Neural progenitor cell (in vitro differentiated cells): ENCODE results near the gene RASIP1. TPM values are rescaled to one million over a fixed set of nuclear protein-coding genes. Genes with fewer than 3 reads are reported as not detected.
"Not testable (repeated sequence)": the region's sequence is repeated elsewhere in the genome, so short reads cannot be mapped to it uniquely, and the experiment has no call there.

Experiments used
- DNase-seq: peaks from one replicate; pipeline ENCODE4 v3.0.0-alpha.2; 2016; ENCODE audit warnings: low spot score
- H2AFZ ChIP-seq: fragments of 200-600 bp; sonication (generic); replicated peaks from 2 replicates; pipeline ENCODE4 v1.6.1; 2016; ENCODE audit warnings: antibody characterized with exemption
- H3F3A ChIP-seq: fragments of 200-600 bp; sonication (generic); 2 replicates; pipeline ENCODE4 v1.6.1; 2016; ENCODE audit warnings: antibody characterized with exemption, low read depth
- H3K27ac ChIP-seq: fragments of 200-600 bp; sonication (generic); 2 replicates; pipeline ENCODE4 v1.5.1; 2016; ENCODE audit warnings: mild to moderate bottlenecking
- H3K27me3 ChIP-seq: fragments of 200-600 bp; sonication (generic); 2 replicates; pipeline ENCODE4 v1.6.1; 2016; ENCODE audit warnings: mild to moderate bottlenecking, moderate library complexity
- H3K36me3 ChIP-seq: fragments of 200-600 bp; sonication (generic); 2 replicates; pipeline ENCODE4 v1.5.1; 2016
- H3K4me1 ChIP-seq: fragments of 200-600 bp; sonication (generic); 2 replicates; pipeline ENCODE4 v1.6.1; 2016; ENCODE audit warnings: mixed run types
- H3K4me2 ChIP-seq: fragments of 200-600 bp; sonication (generic); 2 replicates; pipeline ENCODE4 v1.6.1; 2016
- H3K4me3 ChIP-seq: fragments of 200-600 bp; sonication (generic); 2 replicates; pipeline ENCODE4 v1.5.1; 2016
- H3K79me2 ChIP-seq: fragments of 200-600 bp; sonication (generic); 2 replicates; pipeline ENCODE4 v1.6.1; 2016; ENCODE audit warnings: low read depth
- H3K9ac ChIP-seq: fragments of 200-600 bp; sonication (generic); 2 replicates; pipeline ENCODE4 v1.6.1; 2016
- H3K9me3 ChIP-seq: fragments of 200-600 bp; sonication (generic); 2 replicates; pipeline ENCODE4 v1.5.1; 2016; ENCODE audit warnings: low read depth
- H4K20me1 ChIP-seq: fragments of 200-600 bp; sonication (generic); 2 replicates; pipeline ENCODE4 v1.6.1; 2016; ENCODE audit warnings: low read depth
- H3K27ac Mint-ChIP-seq: 3 replicates; pipeline ENCODE4 v1.8.0; 2021; ENCODE audit warnings: mixed read lengths
- H3K27me3 Mint-ChIP-seq: 2 replicates; pipeline ENCODE4 v1.8.0; 2022; ENCODE audit warnings: low read depth, mild to moderate bottlenecking, inconsistent platforms, moderate library complexity, mixed read lengths; ENCODE audit not compliant: insufficient read depth
- H3K36me3 Mint-ChIP-seq: 3 replicates; pipeline ENCODE4 v1.8.0; 2021; ENCODE audit warnings: mixed read lengths
- H3K4me1 Mint-ChIP-seq: 3 replicates; pipeline ENCODE4 v1.8.0; 2021; ENCODE audit warnings: mixed read lengths
- H3K4me3 Mint-ChIP-seq: 3 replicates; pipeline ENCODE4 v1.8.0; 2021; ENCODE audit warnings: mild to moderate bottlenecking, moderate library complexity, mixed read lengths
- H3K9me3 Mint-ChIP-seq: 3 replicates; pipeline ENCODE4 v1.8.0; 2020; ENCODE audit warnings: mixed read lengths
- CTCF ChIP-seq: fragments of 200-600 bp; sonication (generic); IDR thresholded peaks from 2 replicates; pipeline ENCODE4 v1.5.1; 2017; ENCODE audit warnings: antibody characterized with exemption, mild to moderate bottlenecking
- EZH2 ChIP-seq: fragments of 200-600 bp; sonication (generic); IDR thresholded peaks from 2 replicates; pipeline ENCODE4 v1.6.1; 2017; ENCODE audit warnings: antibody characterized with exemption, mild to moderate bottlenecking, moderate library complexity
- EZH2phosphoT487 ChIP-seq: fragments of 200-600 bp; sonication (generic); IDR thresholded peaks from 2 replicates; pipeline ENCODE4 v1.6.1; 2017; ENCODE audit warnings: antibody characterized with exemption
- total RNA-seq: library from RNA; depleted of rRNA; stranded (reverse); fragments of >200 nt; gene quantifications from 2 replicates; pipeline ENCODE4 v1.2.3, GENCODE V29; 2015; ENCODE audit warnings: low replicate concordance

The RASIP1 gene
- total RNA-seq, 1 donor from 2014 or later: 0.86 TPM

- Histone ChIP-seq H3K79me2 (no peaks in the 10 kb centered on the region), H3K4me1 (no peaks in the 10 kb centered on the region), H3K4me3 (no peak overlapping the region), H3F3A (no peaks in the 10 kb centered on the region), H4K20me1 (no peaks in the 10 kb centered on the region), H3K9me3 (no peaks in the 10 kb centered on the region), H3K27ac (no peak overlapping the region), H3K36me3 (no peaks in the 10 kb centered on the region), H3K9ac (no peak overlapping the region), H3K4me2 (no peak overlapping the region), H3K27me3 (no peaks in the 10 kb centered on the region), H2AFZ (no peak overlapping the region)
- Mint-ChIP-seq H3K27me3 (peaks cover 3% of the 10 kb centered on the region), H3K36me3 (no peaks in the 10 kb centered on the region), H3K4me3 (no peak overlapping the region), H3K4me1 (peaks cover 5% of the 10 kb centered on the region), H3K9me3 (no peaks in the 10 kb centered on the region), H3K27ac (no peak overlapping the region)
- no peak for DNase-seq
- TF ChIP-seq CTCF (no peak), EZH2 (no peak), EZH2phosphoT487 (no peak)
These were observed 29.9 kb upstream of the RASIP1 start for GRCh38 chr19:48770266-48770665.

GRCh38 chr19:48768994-48769713, 28.7 kb upstream of the RASIP1 start:
- no peaks in the 10 kb centered on the region for H3K9me3 ChIP-seq
- H3F3A ChIP-seq: no peaks in the 10 kb centered on the region
- no peak overlapping the region for H2AFZ ChIP-seq
- H3K4me3 ChIP-seq: no peak overlapping the region
- no peak for TF ChIP-seq EZH2
- no peak overlapping the region for H3K4me2 ChIP-seq
- H3K4me1 ChIP-seq: no peaks in the 10 kb centered on the region
- no peaks in the 10 kb centered on the region for H3K36me3 ChIP-seq
- no peak overlapping the region for H3K9ac ChIP-seq
- Mint-ChIP-seq H3K4me3 (no peak overlapping the region), H3K27me3 (peaks cover 4% of the 10 kb centered on the region), H3K27ac (no peak overlapping the region), H3K36me3 (no peaks in the 10 kb centered on the region), H3K4me1 (peaks cover 5% of the 10 kb centered on the region), H3K9me3 (no peaks in the 10 kb centered on the region)
- no peaks in the 10 kb centered on the region for H4K20me1 ChIP-seq
- DNase-seq: no peak
- no peaks in the 10 kb centered on the region for H3K79me2 ChIP-seq
- no peak overlapping the region for H3K27ac ChIP-seq
- H3K27me3 ChIP-seq: no peaks in the 10 kb centered on the region

- H3K4me3 Mint-ChIP-seq, DNase-seq, H3K9me3 ChIP-seq, H3K27ac Mint-ChIP-seq, H2AFZ ChIP-seq, H3K4me1 Mint-ChIP-seq, H3K9me3 Mint-ChIP-seq, H3K9ac ChIP-seq, H3K36me3 Mint-ChIP-seq, H3K4me2 ChIP-seq, H3K79me2 ChIP-seq, H3K27me3 Mint-ChIP-seq, H3K36me3 ChIP-seq, H3K27me3 ChIP-seq, H4K20me1 ChIP-seq, H3K4me1 ChIP-seq, H3K27ac ChIP-seq, H3K4me3 ChIP-seq, H3F3A ChIP-seq: not testable (repeated sequence)
These were observed 27.9 kb upstream of the RASIP1 start for GRCh38 chr19:48768171-48768753.

GRCh38 chr19:48765816-48766215, 25.4 kb upstream of the RASIP1 start:
- H3K4me3 ChIP-seq, H3K79me2 ChIP-seq, H3K4me2 ChIP-seq, H3K27me3 ChIP-seq, H2AFZ ChIP-seq, H3K4me1 ChIP-seq, H3K27ac Mint-ChIP-seq, H3F3A ChIP-seq, H3K9me3 Mint-ChIP-seq, H3K36me3 ChIP-seq, H4K20me1 ChIP-seq, H3K4me1 Mint-ChIP-seq, H3K27me3 Mint-ChIP-seq, H3K4me3 Mint-ChIP-seq, H3K27ac ChIP-seq, H3K9me3 ChIP-seq, H3K9ac ChIP-seq, DNase-seq, H3K36me3 Mint-ChIP-seq: not testable (repeated sequence)
